K562 (cell line): ENCODE measurements around the gene TOR1B. TPM values are rescaled to one million over a fixed set of nuclear protein-coding genes. Genes with fewer than 3 reads are reported as not detected.

Source experiments
- BCOR ChIP-seq: fragments of 450-650 bp; IDR thresholded peaks from 2 replicates; pipeline ENCODE4 v1.6.1; 2016
- CBX5 ChIP-seq: IDR thresholded peaks from 2 replicates; pipeline ENCODE4 v1.6.1; 2014; ENCODE audit warnings: low read depth, borderline replicate concordance
- CEBPZ ChIP-seq: fragments of 150-350 bp; IDR thresholded peaks from 2 replicates; pipeline ENCODE4 v1.6.1; 2014; ENCODE audit warnings: low read depth, mild to moderate bottlenecking, low read length, borderline replicate concordance
- CREBBP ChIP-seq: IDR thresholded peaks from one replicate; pipeline ENCODE4 v1.6.1; 2012; ENCODE audit warnings: low read depth, mild to moderate bottlenecking, control low read depth, inconsistent platforms, low read length
- FOXJ2 ChIP-seq: fragments of 200-800 bp; sonication (Bioruptor generic); IDR thresholded peaks from 2 replicates; pipeline ENCODE4 v1.6.1; 2016; ENCODE audit warnings: missing genetic modification characterization, missing compliant biosample characterization
- HCFC1 ChIP-seq: IDR thresholded peaks from 2 replicates; pipeline ENCODE4 v1.6.1; 2012; ENCODE audit warnings: low read depth, low read length, improper control_type of control experiment
- HNRNPH1 ChIP-seq: fragments of 200-400 bp; formaldehyde crosslinking; optimal IDR thresholded peaks from 2 replicates; pipeline ENCODE3; 2017; ENCODE audit warnings: low read depth, mild to moderate bottlenecking, low read length, moderate library complexity
- IFI16 ChIP-seq: fragments of 250-450 bp; sonication (Bioruptor Pico); IDR thresholded peaks from 2 replicates; pipeline ENCODE4 v2.1.2; 2022; ENCODE audit warnings: mild to moderate bottlenecking, inconsistent platforms
- MAX ChIP-seq: sonication (generic); formaldehyde crosslinking; IDR thresholded peaks from 2 replicates; pipeline ENCODE4 v1.9.0; 2022; ENCODE audit warnings: mild to moderate bottlenecking, missing genetic modification reagents
- MEF2A ChIP-seq: IDR thresholded peaks from 2 replicates; pipeline ENCODE4 v1.6.1; 2011; ENCODE audit warnings: low read depth, mild to moderate bottlenecking, low read length, moderate library complexity; ENCODE audit not compliant: control insufficient read depth
- NR4A1 ChIP-seq, 2 experiments: fragments of 250-450 bp in 1 of 2; fragments of 450-650 bp in 1 of 2; sonication (Bioruptor Pico) in 1 of 2; IDR thresholded peaks; 2 replicates each; pipeline versions ENCODE4 v1.4.0 to v1.6.1; 2016 to 2020; ENCODE audit warnings: mild to moderate bottlenecking in 2 of 2, missing compliant biosample characterization in 1 of 2, missing genetic modification characterization in 1 of 2, moderate library complexity in 1 of 2
- PTTG1 ChIP-seq: fragments of 450-650 bp; IDR thresholded peaks from 2 replicates; pipeline ENCODE4 v1.6.1; 2016; ENCODE audit warnings: low read depth, mild to moderate bottlenecking, missing genetic modification characterization, missing compliant biosample characterization
- PURB ChIP-seq: sonication (generic); formaldehyde crosslinking; IDR thresholded peaks from 2 replicates; pipeline ENCODE4 v1.9.0; 2021; ENCODE audit warnings: low read depth, mild to moderate bottlenecking, missing genetic modification reagents
- SMARCB1 ChIP-seq: IDR thresholded peaks from 2 replicates; pipeline ENCODE4 v1.6.1; 2011; ENCODE audit warnings: improper control_type of control experiment, low read depth; ENCODE audit not compliant: insufficient read length
- SP1 ChIP-seq: sonication (generic); formaldehyde crosslinking; IDR thresholded peaks from 2 replicates; pipeline ENCODE4 v1.8.1; 2022; ENCODE audit warnings: mild to moderate bottlenecking, missing genetic modification reagents
- ZBTB7A ChIP-seq: IDR thresholded peaks from 2 replicates; pipeline ENCODE4 v1.6.1; 2011; ENCODE audit warnings: low read depth, mild to moderate bottlenecking, low read length, moderate library complexity, borderline replicate concordance; ENCODE audit not compliant: control insufficient read depth
- ZNF232 ChIP-seq: sonication (generic); formaldehyde crosslinking; IDR thresholded peaks from 2 replicates; pipeline ENCODE4 v1.8.0; 2022; ENCODE audit warnings: mild to moderate bottlenecking, missing genetic modification reagents
- ZNF609 ChIP-seq: sonication (generic); formaldehyde crosslinking; IDR thresholded peaks from 2 replicates; pipeline ENCODE4 v1.8.1; 2023; ENCODE audit warnings: missing genetic modification reagents, mild to moderate bottlenecking, borderline replicate concordance
- ZNF79 ChIP-seq: fragments of 250-450 bp; sonication (Bioruptor Pico); IDR thresholded peaks from 2 replicates; pipeline ENCODE4 v1.4.0; 2020; ENCODE audit warnings: low read depth, mild to moderate bottlenecking, moderate library complexity
- polyA plus RNA-seq, 8 experiments: library from polyadenylated mRNA; depleted of rRNA in 4 of 8; stranded (reverse) in 5 of 8; unstranded in 3 of 8; fragments of >200 nt; fragmentation: Nextera tagmentation in 2 of 8; fragmentation: Illumina TruSeq in 1 of 8; extraction: Ambion mirVana in 2 of 8; extraction: Trizol in 1 of 8; gene quantifications; 2 replicates each; pipeline versions ENCODE4 v1.2.1 to v1.2.3, GENCODE V29; 2011 to 2014; ENCODE audit warnings: inconsistent platforms in 1 of 8, missing spikeins in 1 of 8
- total RNA-seq, 7 experiments: library from RNA; depleted of rRNA in 6 of 7; stranded (reverse); fragments of >200 nt in 6 of 7; fragmentation: Illumina TruSeq in 2 of 7; extraction: Trizol in 2 of 7; gene quantifications; 2 replicates each; pipeline versions ENCODE4 v1.2.1 to v1.2.3, GENCODE V29; 2011 to 2021; ENCODE audit warnings: low replicate concordance in 1 of 7

The TOR1B gene
- total and polyA plus RNA-seq, 9 of the 15 experiments (the other 6 are each of a cell fraction or from before 2014, with no cell fraction given) = 4.2 to 36.5 (median 24.6) TPM

- TF ChIP-seq CREBBP = no peak
- no peak for TF ChIP-seq PURB (CRISPR knock-in tag)
- TF ChIP-seq BCOR = peak; percentile 90
- no peak for TF ChIP-seq ZNF79
- no peak for TF ChIP-seq CEBPZ
- TF ChIP-seq SMARCB1 = no peak
- 0 out of 2 replicates have a peak, but pooled peaks have one; percentile 39 for TF ChIP-seq ZBTB7A
- no peak for TF ChIP-seq NR4A1 (CRISPR knock-in tag; IDR thresholded peaks at IDR 0.05)
- TF ChIP-seq NR4A1 (tag; IDR thresholded peaks at IDR 0.05) = no peak
- no peak for TF ChIP-seq HCFC1
- TF ChIP-seq MAX (CRISPR knock-in tag) = no peak
- TF ChIP-seq SP1 (CRISPR knock-in tag) = no peak
- TF ChIP-seq FOXJ2 (tag) = 0 out of 2 replicates have a peak, but pooled peaks have one; percentile 39
- TF ChIP-seq IFI16 = no peak
- TF ChIP-seq MEF2A = no peak
- TF ChIP-seq ZNF232 (CRISPR knock-in tag) = no peak
- TF ChIP-seq HNRNPH1 = no peak
- no peak for TF ChIP-seq CBX5
- TF ChIP-seq PTTG1 (tag) = no peak
- TF ChIP-seq ZNF609 = no peak
Observed at GRCh38 chr9:129783516-129784361, 19.2 kb upstream of the TOR1B start (continued).
